Osteoblast (primary cell): ENCODE data around the gene FUT1. TPM values are rescaled to one million over a fixed set of nuclear protein-coding genes. Genes with fewer than 3 reads are reported as not detected.

Experiments
- DNase-seq: peaks from one replicate; pipeline ENCODE4 v3.0.0; 2011; ENCODE audit warnings: low spot score, mixed read lengths; ENCODE audit not compliant: insufficient read length; ENCODE audit errors: missing footprints
- H2AFZ ChIP-seq: 2 replicates; pipeline ENCODE4 v1.6.0; 2011; ENCODE audit warnings: mild to moderate bottlenecking, low read length
- H3K27ac ChIP-seq: 2 replicates; pipeline ENCODE4 v1.5.1; 2011; ENCODE audit warnings: mild to moderate bottlenecking, low read depth, low read length, moderate library complexity
- H3K27me3 ChIP-seq: 2 replicates; pipeline ENCODE4 v1.6.0; 2012; ENCODE audit warnings: mild to moderate bottlenecking, control low read depth, inconsistent platforms, low read length, moderate library complexity; ENCODE audit not compliant: insufficient read depth
- H3K36me3 ChIP-seq: 2 replicates; pipeline ENCODE4 v1.5.1; 2011; ENCODE audit warnings: mild to moderate bottlenecking, low read length, control low read depth, moderate library complexity; ENCODE audit not compliant: insufficient read depth
- H3K4me1 ChIP-seq: 2 replicates; pipeline ENCODE4 v1.5.1; 2011; ENCODE audit warnings: mild to moderate bottlenecking, low read length, control low read depth, moderate library complexity; ENCODE audit not compliant: insufficient read depth
- H3K4me2 ChIP-seq: 2 replicates; pipeline ENCODE4 v1.6.0; 2011; ENCODE audit warnings: mild to moderate bottlenecking, low read length; ENCODE audit not compliant: insufficient read depth
- H3K4me3 ChIP-seq: fragments of 200-600 bp; sonication (generic); 3 replicates; pipeline ENCODE4 v1.5.1; 2012; ENCODE audit warnings: mild to moderate bottlenecking, low read length, inconsistent platforms; ENCODE audit not compliant: insufficient read depth
- H3K79me2 ChIP-seq: 2 replicates; pipeline ENCODE4 v1.6.0; 2012; ENCODE audit warnings: mild to moderate bottlenecking, low read length, control low read depth, inconsistent platforms; ENCODE audit not compliant: insufficient read depth
- H3K9me3 ChIP-seq: 2 replicates; pipeline ENCODE4 v1.5.1; 2011; ENCODE audit warnings: low read depth, low read length, control low read depth
- H4K20me1 ChIP-seq: 2 replicates; pipeline ENCODE4 v1.6.0; 2012; ENCODE audit warnings: mild to moderate bottlenecking, low read length, control low read depth; ENCODE audit not compliant: insufficient read depth
- small RNA-seq: library from RNA; depleted of rRNA; stranded (forward); fragments of <200 nt; gene quantifications from one replicate; pipeline ENCODE3, GENCODE V24; 2012
- total RNA-seq: library from RNA; depleted of rRNA; stranded (reverse); fragments of >200 nt; gene quantifications from 2 replicates; pipeline ENCODE4 v1.2.3, GENCODE V29; 2012
- TF ChIP-seq, protein P1 (sequence below): IDR thresholded peaks from 2 replicates; pipeline ENCODE4 v1.5.1; 2011; ENCODE audit warnings: mild to moderate bottlenecking, low read depth, low read length, moderate library complexity; ENCODE audit errors: extremely low read depth

Gene FUT1
- total RNA-seq, 1 donor = under 0.01 TPM

DNA sequence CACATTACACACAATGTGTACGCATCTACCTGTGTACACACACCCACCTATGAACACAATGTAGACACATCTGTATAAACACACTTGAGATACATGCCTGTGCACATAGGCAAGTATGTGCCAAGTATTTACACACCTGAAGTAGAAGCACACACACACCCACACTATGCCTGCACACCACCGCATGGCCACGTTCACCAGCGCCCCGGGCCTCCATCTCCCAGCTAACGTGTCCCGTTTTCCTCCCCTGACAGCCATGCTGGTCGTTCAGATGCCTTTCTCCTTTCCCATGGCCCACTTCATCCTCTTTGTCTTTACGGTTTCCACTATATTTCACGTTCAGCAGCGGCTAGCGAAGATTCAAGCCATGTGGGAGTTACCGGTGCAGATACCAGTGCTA lies 49.7 kb downstream of the FUT1 start:
- no peak overlapping the region for H3K4me3 ChIP-seq
- no peak overlapping the region for H2AFZ ChIP-seq
- peaks cover 6% of the 10 kb centered on the region for H3K4me1 ChIP-seq
- H3K4me2 ChIP-seq = no peak overlapping the region
- H3K9me3 ChIP-seq = no peaks in the 10 kb centered on the region
- no peaks in the 10 kb centered on the region for H3K79me2 ChIP-seq
- peaks cover 3% of the 10 kb centered on the region for H3K36me3 ChIP-seq
- H4K20me1 ChIP-seq = no peaks in the 10 kb centered on the region
- TF ChIP-seq, protein P1, sequence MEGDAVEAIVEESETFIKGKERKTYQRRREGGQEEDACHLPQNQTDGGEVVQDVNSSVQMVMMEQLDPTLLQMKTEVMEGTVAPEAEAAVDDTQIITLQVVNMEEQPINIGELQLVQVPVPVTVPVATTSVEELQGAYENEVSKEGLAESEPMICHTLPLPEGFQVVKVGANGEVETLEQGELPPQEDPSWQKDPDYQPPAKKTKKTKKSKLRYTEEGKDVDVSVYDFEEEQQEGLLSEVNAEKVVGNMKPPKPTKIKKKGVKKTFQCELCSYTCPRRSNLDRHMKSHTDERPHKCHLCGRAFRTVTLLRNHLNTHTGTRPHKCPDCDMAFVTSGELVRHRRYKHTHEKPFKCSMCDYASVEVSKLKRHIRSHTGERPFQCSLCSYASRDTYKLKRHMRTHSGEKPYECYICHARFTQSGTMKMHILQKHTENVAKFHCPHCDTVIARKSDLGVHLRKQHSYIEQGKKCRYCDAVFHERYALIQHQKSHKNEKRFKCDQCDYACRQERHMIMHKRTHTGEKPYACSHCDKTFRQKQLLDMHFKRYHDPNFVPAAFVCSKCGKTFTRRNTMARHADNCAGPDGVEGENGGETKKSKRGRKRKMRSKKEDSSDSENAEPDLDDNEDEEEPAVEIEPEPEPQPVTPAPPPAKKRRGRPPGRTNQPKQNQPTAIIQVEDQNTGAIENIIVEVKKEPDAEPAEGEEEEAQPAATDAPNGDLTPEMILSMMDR = no peak
- no peaks in the 10 kb centered on the region for H3K27me3 ChIP-seq
- no peak for DNase-seq
- H3K27ac ChIP-seq = no peak overlapping the region

GRCh38 chr19:48698046-48698445 lies 54.4 kb downstream of the FUT1 start:
- no peaks in the 10 kb centered on the region for H3K9me3 ChIP-seq
- H3K27me3 ChIP-seq = peaks cover 14% of the 10 kb centered on the region
- no peak overlapping the region for H3K27ac ChIP-seq
- H3K79me2 ChIP-seq = no peaks in the 10 kb centered on the region
- H4K20me1 ChIP-seq = no peaks in the 10 kb centered on the region
- DNase-seq = peak; percentile 85
- no peak overlapping the region for H2AFZ ChIP-seq
- no peak overlapping the region for H3K4me2 ChIP-seq
- no peak overlapping the region for H3K4me3 ChIP-seq
- TF ChIP-seq, protein P1 = no peak
- H3K36me3 ChIP-seq = peaks cover 3% of the 10 kb centered on the region
- peaks cover 10% of the 10 kb centered on the region for H3K4me1 ChIP-seq

Small RNA genes lying within 50 kb of the gene (small RNA-seq; reads per million reads assigned to genes)
- not detected for gene RNU6-317P

Other genes starting within 250 kb of the FUT1 start
- gene LMTK3, start 240.8 kb downstream of the FUT1 start, total RNA-seq = not detected in 2 replicates
- under 0.01 TPM in 1 of 2 replicates, not detected in the other for gene SULT2B1, start 200.5 kb downstream of the FUT1 start, total RNA-seq
- not detected in 2 replicates for gene SPACA4, start 145.9 kb downstream of the FUT1 start, total RNA-seq
- 0.29 TPM in 1 of 2 replicates, not detected in the other for gene FAM83E, start 137.6 kb downstream of the FUT1 start, total RNA-seq
- gene RPL18, start 133.5 kb downstream of the FUT1 start, total RNA-seq = 1,357 and 1,526 TPM in 2 replicates
- 13.0 and 13.3 TPM in 2 replicates for gene SPHK2, start 133.1 kb downstream of the FUT1 start, total RNA-seq
- 14.5 and 18.3 TPM in 2 replicates for gene DBP, start 115.3 kb downstream of the FUT1 start, total RNA-seq
- gene CA11, start 106.5 kb downstream of the FUT1 start, total RNA-seq = 1.8 and 2.7 TPM in 2 replicates
- under 0.01 and 0.29 TPM in 2 replicates for gene NTN5, start 79.6 kb downstream of the FUT1 start, total RNA-seq
- gene FUT2, start 56.7 kb downstream of the FUT1 start, total RNA-seq = not detected in 2 replicates
- gene MAMSTR, start 32.9 kb downstream of the FUT1 start, total RNA-seq = 0.36 and 0.59 TPM in 2 replicates
- gene RASIP1, start 12.0 kb downstream of the FUT1 start, total RNA-seq = 2.1 and 3.6 TPM in 2 replicates
- not detected in 2 replicates for gene IZUMO1, start 5.7 kb downstream of the FUT1 start, total RNA-seq
- not detected in 2 replicates for gene FGF21, start 2.9 kb upstream of the FUT1 start, total RNA-seq
- gene BCAT2, start 58.4 kb upstream of the FUT1 start, total RNA-seq = 29.7 and 30.1 TPM in 2 replicates
- gene HSD17B14, start 83.8 kb upstream of the FUT1 start, total RNA-seq = 1.8 and 2.1 TPM in 2 replicates
- 21.4 and 28.6 TPM in 2 replicates for gene PLEKHA4, start 116.0 kb upstream of the FUT1 start, total RNA-seq
- gene PPP1R15A, start 119.8 kb upstream of the FUT1 start, total RNA-seq = 70.4 and 84.0 TPM in 2 replicates
- not detected in 2 replicates for gene TULP2, start 146.1 kb upstream of the FUT1 start, total RNA-seq
- gene NUCB1, start 147.7 kb upstream of the FUT1 start, total RNA-seq = 242 and 300 TPM in 2 replicates
- 0.29 and 0.36 TPM in 2 replicates for gene DHDH, start 181.1 kb upstream of the FUT1 start, total RNA-seq
- gene BAX, start 202.2 kb upstream of the FUT1 start, total RNA-seq = 78.4 and 78.9 TPM in 2 replicates
- gene FTL, start 212.7 kb upstream of the FUT1 start, total RNA-seq = 3,966 and 4,197 TPM in 2 replicates
- gene GYS1, start 240.7 kb upstream of the FUT1 start, total RNA-seq = 25.6 and 44.5 TPM in 2 replicates
- 113 and 122 TPM in 2 replicates for gene RUVBL2, start 241.2 kb upstream of the FUT1 start, total RNA-seq